ENCODE results near the gene ZNF776.
"Not testable (repeated sequence)": the region's sequence is repeated elsewhere in the genome, so short reads cannot be mapped to it uniquely, and the experiment has no call there.

Gene ZNF776

DNA sequence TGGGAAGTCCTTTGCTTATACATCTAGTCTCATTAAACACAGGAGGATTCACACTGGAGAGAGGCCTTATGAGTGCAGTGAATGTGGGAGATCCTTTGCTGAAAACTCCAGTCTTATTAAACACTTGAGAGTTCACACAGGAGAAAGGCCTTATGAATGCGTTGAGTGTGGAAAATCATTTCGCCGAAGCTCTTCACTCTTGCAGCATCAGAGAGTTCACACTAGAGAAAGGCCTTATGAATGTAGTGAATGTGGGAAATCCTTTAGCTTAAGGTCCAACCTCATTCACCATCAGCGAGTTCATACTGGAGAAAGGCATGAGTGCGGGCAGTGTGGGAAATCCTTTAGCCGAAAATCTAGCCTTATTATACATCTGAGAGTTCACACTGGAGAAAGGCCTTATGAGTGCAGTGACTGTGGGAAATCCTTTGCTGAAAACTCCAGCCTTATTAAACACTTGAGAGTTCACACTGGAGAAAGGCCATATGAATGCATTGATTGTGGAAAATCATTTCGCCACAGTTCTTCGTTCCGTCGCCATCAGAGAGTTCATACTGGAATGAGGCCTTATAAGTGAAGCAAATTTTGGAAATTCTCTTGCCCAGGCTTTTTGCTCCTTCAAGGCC, 32.7 kb downstream of the ZNF776 start:
- no peak for DNase-seq

DNA sequence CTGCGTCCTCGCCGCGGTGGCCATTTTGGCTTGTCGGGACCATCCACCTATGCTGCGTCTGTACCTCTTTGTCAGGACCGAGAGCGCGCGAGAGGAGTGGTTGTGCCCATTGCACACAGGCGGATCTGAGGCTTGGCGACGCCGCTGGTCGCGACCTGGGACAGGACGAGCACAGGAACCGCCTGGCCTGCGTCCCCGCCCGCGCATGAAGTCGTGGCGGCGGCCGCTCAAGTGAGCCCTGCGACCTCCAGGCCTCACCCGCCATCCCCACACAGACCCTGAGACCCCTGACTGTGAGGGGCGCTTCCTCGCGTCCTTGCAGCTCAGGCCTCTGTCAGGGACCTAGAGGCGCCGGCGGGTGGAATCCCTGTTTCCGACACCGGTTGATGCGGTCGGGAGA, 39.7 kb downstream of the ZNF776 start:
- no peak for DNase-seq

DNA sequence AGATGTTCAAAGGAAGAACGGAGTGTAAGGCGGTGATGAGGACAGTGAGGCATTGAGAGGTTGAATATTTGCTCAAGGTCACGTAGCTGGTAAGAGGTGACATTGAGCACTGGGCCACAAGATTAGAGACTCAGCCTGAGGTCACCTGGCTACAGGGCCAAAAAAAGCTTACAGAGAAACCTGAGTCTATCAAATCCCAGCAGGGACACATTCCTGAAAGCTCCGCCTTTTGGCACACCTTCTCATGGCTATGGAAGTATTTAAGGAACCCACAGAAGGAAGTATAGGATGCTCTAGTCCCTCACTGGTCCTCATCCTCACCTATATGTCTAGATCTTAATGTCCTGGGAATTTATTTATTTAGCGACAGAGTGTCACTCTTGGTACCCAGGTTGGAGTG, 40.3 kb downstream of the ZNF776 start:
- no peak for DNase-seq

DNA sequence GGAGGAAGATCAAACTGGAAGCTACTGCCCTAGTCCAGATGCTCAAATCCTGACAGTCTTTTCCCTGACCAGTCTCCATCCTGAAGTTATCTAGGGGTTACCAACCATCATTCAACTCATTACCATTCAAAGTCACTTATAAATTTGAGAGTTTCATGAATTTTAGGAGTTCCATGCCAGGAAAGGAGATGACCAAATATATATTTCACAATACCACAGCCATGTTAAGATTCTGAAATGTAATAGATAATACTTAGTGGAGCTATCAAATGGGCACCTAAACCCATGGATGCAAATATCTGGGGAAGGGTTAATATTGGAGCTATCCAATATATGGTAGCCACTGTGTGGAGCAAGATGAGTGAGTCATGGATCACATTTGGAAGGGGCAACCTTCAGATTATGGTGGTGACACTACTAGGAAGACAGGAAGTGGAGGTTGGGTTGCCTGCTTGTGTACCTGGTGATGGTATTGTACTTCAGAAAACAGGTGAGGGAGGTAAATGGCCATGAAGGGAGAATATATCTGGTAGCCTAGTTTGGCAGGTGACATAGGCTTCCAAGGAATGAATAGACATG, 41.6 kb downstream of the ZNF776 start:
- DNase-seq = no peak

DNA sequence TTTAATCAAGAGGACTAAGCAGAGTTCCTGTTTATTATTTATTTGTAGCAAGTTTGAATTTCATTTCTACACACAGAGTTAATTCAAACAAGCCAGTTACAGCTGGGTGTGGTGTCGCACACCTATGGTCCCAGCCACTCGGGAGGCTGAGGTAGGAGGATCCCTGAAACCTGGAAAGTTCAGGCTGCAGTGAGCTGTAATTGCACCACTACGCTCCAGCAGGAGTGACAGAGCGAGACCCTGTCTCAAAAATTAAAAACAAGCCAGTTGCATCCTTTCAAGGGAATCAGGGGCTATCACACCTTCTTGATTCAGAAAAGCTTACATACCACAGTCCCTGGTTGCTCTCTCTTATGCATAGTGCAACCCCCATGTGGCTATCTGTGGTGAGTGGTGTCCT, 42.7 kb downstream of the ZNF776 start:
- DNase-seq = no peak

DNA sequence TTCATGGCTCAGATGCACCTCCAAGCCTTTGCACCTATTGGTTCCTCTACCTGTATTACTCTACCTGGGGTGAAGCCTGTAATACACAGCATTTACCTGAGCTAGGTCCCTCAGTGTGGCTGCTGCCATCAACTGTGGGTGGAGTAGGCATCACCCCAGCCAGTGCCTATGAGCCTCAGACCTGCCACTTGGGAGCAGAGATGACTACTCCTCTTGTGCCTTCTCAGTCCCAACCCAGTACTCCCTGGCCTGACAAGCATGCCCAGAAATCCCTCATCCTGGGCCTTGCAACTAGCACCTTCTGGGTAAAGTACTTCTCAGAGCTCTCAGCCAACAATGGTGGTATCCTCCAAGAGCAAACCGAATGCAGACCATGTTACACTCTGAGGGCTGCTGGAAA, 50.0 kb downstream of the ZNF776 start:
- DNase-seq = not testable (repeated sequence)

DNA sequence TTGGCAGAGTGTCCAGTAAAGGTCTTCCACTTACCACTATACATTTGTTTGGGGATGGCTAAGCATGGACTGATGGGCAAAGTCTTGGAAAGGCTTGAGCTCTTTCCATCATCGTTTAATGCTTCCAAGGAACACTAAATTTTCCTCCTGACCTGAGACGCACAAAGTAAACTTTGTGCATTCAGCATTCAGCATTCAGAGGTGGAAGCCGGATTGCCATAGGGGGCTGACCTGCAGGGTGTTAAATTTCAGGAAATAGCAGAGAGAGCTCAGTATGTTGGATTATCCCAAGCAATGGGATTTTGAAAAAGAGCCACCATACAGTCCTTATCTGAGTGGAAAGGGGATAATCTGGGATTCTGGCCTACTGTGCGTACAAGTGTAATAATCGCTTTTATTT, 54.1 kb downstream of the ZNF776 start:
- DNase-seq = no peak

DNA sequence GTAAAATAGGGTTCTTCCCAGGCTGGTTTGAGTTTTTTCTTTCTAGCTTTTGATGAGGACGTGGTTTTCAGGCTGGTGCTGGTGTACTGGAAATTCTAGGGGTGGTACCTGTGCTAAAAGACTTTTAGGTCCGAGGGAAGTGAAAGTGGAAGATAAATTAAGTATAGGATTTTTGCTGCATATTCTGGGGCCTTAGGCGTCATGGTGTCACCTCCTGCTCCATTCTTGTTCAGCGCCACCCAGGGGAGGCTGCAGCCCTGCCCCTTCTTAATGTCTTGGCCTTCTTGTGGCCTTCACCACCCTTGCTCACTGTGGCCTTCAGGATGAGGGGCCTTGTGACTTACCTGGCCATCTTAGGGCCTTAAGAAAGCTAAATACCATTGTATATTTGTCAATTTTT, 55.7 kb downstream of the ZNF776 start:
- no peak for DNase-seq

DNA sequence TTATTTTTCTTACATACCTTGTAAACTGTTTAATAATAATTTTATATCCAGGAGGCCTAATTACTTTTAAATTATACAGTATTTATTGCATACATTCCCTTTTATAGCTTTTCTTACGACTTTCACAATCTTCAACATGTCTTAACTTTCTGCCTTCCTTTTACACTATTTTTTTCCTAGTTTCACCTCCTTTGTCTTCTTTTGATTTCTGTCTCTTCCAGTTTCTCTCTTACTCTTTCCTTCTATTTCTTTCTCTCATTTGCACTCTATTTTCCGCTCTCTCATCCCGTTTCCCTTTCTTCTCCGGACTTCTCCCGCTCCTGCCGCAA, 56.6 kb downstream of the ZNF776 start:
- no peak for DNase-seq

DNA sequence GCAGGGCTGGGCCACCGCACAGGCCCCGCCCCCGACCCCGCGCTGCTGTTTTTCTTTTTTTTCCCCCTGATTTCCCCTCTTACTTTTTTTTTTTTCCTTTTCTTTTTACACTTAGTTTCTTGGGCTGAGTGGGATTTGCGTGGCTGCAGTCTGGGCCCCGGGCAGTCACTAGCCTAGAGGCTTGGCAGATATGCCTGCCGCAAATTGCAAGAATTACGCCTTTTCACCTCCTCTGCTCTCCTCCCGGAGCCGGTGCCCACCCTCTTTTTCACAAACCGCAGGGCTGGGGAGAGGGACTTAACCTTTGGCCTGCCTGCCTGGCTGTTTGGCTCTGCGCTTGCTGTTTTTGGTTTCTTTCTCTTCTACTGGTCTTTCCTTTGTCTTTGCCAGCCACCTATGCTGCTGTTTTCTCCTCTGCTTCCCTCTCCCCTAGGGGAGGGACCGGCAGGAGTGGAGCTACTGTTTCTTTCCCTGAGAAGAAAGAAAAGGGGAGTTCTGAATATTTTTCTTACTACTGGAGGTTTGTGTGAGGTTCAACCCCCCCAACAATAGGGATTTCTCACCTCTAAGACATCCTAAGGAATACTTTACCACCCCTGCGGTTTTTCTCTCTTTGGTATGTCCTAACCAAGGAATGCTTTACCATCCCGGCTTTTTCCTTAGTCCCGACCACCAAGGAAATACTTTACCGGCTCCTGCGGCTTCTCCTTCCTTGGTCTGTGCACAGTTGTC, 57.1 kb downstream of the ZNF776 start:
- DNase-seq = peak; percentile 32

DNA sequence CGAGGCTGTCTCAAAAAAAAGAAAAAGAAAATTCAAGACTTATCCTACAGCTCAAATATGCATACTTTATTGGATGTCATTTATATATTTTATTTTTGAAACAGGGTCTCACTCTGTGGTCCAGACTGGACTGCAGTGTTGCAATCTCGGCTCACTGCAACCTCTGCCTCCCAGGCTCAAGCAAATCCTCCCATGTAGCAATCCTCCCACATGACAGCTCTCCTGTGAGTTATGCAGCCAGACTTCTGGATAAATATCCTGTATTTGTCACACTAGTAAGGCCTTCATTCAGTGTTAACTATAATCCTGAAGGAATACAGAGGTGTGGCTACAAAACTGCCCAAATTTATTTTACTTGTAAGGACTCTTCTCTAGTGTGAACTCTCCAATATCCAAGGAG, 60.9 kb downstream of the ZNF776 start:
- no peak for DNase-seq
